CD4-positive, alpha-beta memory T cell (primary cell): Measurements from ENCODE around the gene ZNF646. TPM values are rescaled to one million over a fixed set of nuclear protein-coding genes. Genes with fewer than 3 reads are reported as not detected.

Source experiments
- CTCF ChIA-PET: fragments of 350-600 bp; sonication (Branson Sonifier 250); formaldehyde crosslinking; loops from one replicate; lab custom pipeline; 2021; ENCODE audit warnings: inconsistent platforms; ENCODE audit not compliant: partially characterized antibody; lab: Charles Lee
- POLR2A ChIA-PET: fragments of 350-600 bp; sonication (Branson Sonifier 250); formaldehyde crosslinking; loops from one replicate; lab custom pipeline; 2021; ENCODE audit not compliant: partially characterized antibody; lab: Charles Lee
- DNase-seq, 5 donors: peaks; one replicate each; pipeline versions ENCODE4 v3.0.0 to v3.0.0-alpha.2; 2020 to 2022; ENCODE audit warnings: mixed read lengths in 1 of 5
- H3K27ac ChIP-seq: one replicate; pipeline ENCODE4 v1.7.0; 2013; ENCODE audit warnings: low read depth, low read length
- H3K27me3 ChIP-seq: 2 replicates; pipeline ENCODE4 v1.7.0; 2013; ENCODE audit warnings: mild to moderate bottlenecking, low read length, moderate library complexity; ENCODE audit not compliant: insufficient read depth
- H3K36me3 ChIP-seq: 2 replicates; pipeline ENCODE4 v1.7.0; 2013; ENCODE audit warnings: mild to moderate bottlenecking, low read length, moderate library complexity; ENCODE audit not compliant: insufficient read depth
- H3K4me1 ChIP-seq: 2 replicates; pipeline ENCODE4 v1.7.0; 2013; ENCODE audit warnings: mild to moderate bottlenecking, low read length, moderate library complexity; ENCODE audit not compliant: insufficient read depth
- H3K4me3 ChIP-seq, 2 donors: one replicate each; pipeline ENCODE4 v1.7.0; 2013; ENCODE audit warnings: low read length in 2 of 2, mild to moderate bottlenecking in 1 of 2
- H3K9me3 ChIP-seq, 2 donors: one replicate each; pipeline ENCODE4 v1.7.0; 2013; ENCODE audit warnings: low read length in 2 of 2, control low read depth in 1 of 2; ENCODE audit not compliant: control insufficient read depth in 1 of 2
- H3K27ac Mint-ChIP-seq, 7 donors: one replicate each; pipeline ENCODE4 v1.8.0; 2020 to 2021; ENCODE audit warnings: mixed read lengths in 7 of 7, mild to moderate bottlenecking in 6 of 7, inconsistent platforms in 3 of 7, moderate library complexity in 3 of 7
- H3K27me3 Mint-ChIP-seq, 2 donors: one replicate each; pipeline ENCODE4 v1.8.0; 2020 to 2021; ENCODE audit warnings: mixed read lengths in 2 of 2
- H3K36me3 Mint-ChIP-seq, 2 donors: one replicate each; pipeline ENCODE4 v1.8.0; 2020 to 2021; ENCODE audit warnings: mixed read lengths in 2 of 2, inconsistent platforms in 1 of 2, mild to moderate bottlenecking in 1 of 2
- H3K4me1 Mint-ChIP-seq, 4 donors: one replicate each; pipeline ENCODE4 v1.8.0; 2020 to 2021; ENCODE audit warnings: mixed read lengths in 4 of 4, mild to moderate bottlenecking in 1 of 4
- H3K4me3 Mint-ChIP-seq, 8 donors: one replicate each; pipeline ENCODE4 v1.8.0; 2020 to 2021; ENCODE audit warnings: mixed read lengths in 8 of 8, mild to moderate bottlenecking in 7 of 8, moderate library complexity in 6 of 8, inconsistent platforms in 3 of 8
- H3K9me3 Mint-ChIP-seq, 8 donors: one replicate each; pipeline ENCODE4 v1.8.0; 2020 to 2021; ENCODE audit warnings: mixed read lengths in 8 of 8, mild to moderate bottlenecking in 5 of 8, inconsistent platforms in 3 of 8, moderate library complexity in 1 of 8
- intact Hi-C: fragments of 100-400 bp; cut with micrococcal nuclease; formaldehyde crosslinking; loops from one replicate; pipeline ENCODE4 v1.15.1; 2023
- polyA plus RNA-seq, 2 donors: library from polyadenylated mRNA; unstranded; fragments of 300-500 nt; fragmentation: Illumina TruSeq; gene quantifications; one replicate each; pipeline ENCODE4 v1.2.3, GENCODE V29; 2021
- total RNA-seq, 2 experiments: library from RNA; stranded (reverse); gene quantifications; one replicate each; pipeline ENCODE4 v1.2.3, GENCODE V29; 2021

Gene ZNF646
- total and polyA plus RNA-seq, 4 experiments from 2014 or later: 0.77 to 47.0 (median 27.9) TPM

- peak overlapping the region; percentile 83 to 97 for H3K4me3 ChIP-seq
- peaks cover 6 to 38% (median 22%) of the 10 kb centered on the region in 4 donors for H3K4me1 Mint-ChIP-seq
- H3K36me3 ChIP-seq: peaks cover 20% of the 10 kb centered on the region
- POLR2A ChIA-PET: interaction anchor here (0.9 to 6.9 kb wide), 11 partner anchors 8 to 426 kb away, joined by 3 to 74 read pairs (median 4); partner anchors contain the start of genes ARMC5, FUS, KAT8 and SETD1A
- CTCF ChIA-PET: no interaction called here
- H3K4me1 ChIP-seq: peaks cover 24% of the 10 kb centered on the region
- H3K27me3 Mint-ChIP-seq: no peaks in the 10 kb centered on the region
- peak overlapping the region; percentile 91 to 98 (median 95) for H3K4me3 Mint-ChIP-seq
- peak overlapping the region; percentile 93 to 98 (median 98) for H3K27ac Mint-ChIP-seq
- intact Hi-C loops: loop anchor here (1.0 to 5.0 kb wide), 11 partner anchors 37 to 833 kb away; partner anchors contain the start of genes ARMC5, FBXL19, KAT8 and SETD1A
- H3K9me3 ChIP-seq: no peaks in the 10 kb centered on the region
- DNase-seq: peak; percentile 82 to 87 (median 85)
- H3K27ac ChIP-seq: peak overlapping the region; percentile 86
- no peaks in the 10 kb centered on the region for H3K27me3 ChIP-seq
- peaks cover 15 to 35% of the 10 kb centered on the region in 2 donors for H3K36me3 Mint-ChIP-seq
- peaks cover 0 to 6% (median 0%) of the 10 kb centered on the region in 8 donors for H3K9me3 Mint-ChIP-seq
Measured at GRCh38 chr16:31033709-31034492, 40.3 kb upstream of the ZNF646 start.

- H3K9me3 ChIP-seq: no peaks in the 10 kb centered on the region
- Mint-ChIP-seq H3K4me1 (peaks cover 6 to 35% (median 21%) of the 10 kb centered on the region in 4 donors), H3K27ac (peak overlapping the region in 3 of 7 donors; percentile 7 to 69 (median 67)), H3K4me3 (peak overlapping the region in 1 of 8 donors; percentile 15), H3K27me3 (no peaks in the 10 kb centered on the region), H3K9me3 (peaks cover 0 to 6% (median 0%) of the 10 kb centered on the region in 8 donors), H3K36me3 (peaks cover 22 to 47% of the 10 kb centered on the region in 2 donors)
- H3K4me1 ChIP-seq: peaks cover 24% of the 10 kb centered on the region
- intact Hi-C loops: no loop called here
- peaks cover 31% of the 10 kb centered on the region for H3K36me3 ChIP-seq
- ChIA-PET CTCF (no interaction called here), POLR2A (interaction anchor here (0.6 to 6.9 kb wide), 2 partner anchors 30 to 36 kb away, joined by 3 to 74 read pairs; partner anchors contain the start of genes ZNF646 and ZNF668)
- no peak overlapping the region for H3K4me3 ChIP-seq
- no peaks in the 10 kb centered on the region for H3K27me3 ChIP-seq
- H3K27ac ChIP-seq: no peak overlapping the region
- no peak for DNase-seq
Measured at GRCh38 chr16:31036691-31037090, 37.5 kb upstream of the ZNF646 start.

GRCh38 chr16:31038993-31039392, 35.2 kb upstream of the ZNF646 start:
- DNase-seq: no peak
- Histone ChIP-seq H3K27me3 (no peaks in the 10 kb centered on the region), H3K9me3 (no peaks in the 10 kb centered on the region), H3K4me3 (no peak overlapping the region), H3K36me3 (peaks cover 37% of the 10 kb centered on the region), H3K4me1 (peaks cover 12% of the 10 kb centered on the region), H3K27ac (no peak overlapping the region)
- POLR2A ChIA-PET: no interaction called here
- Mint-ChIP-seq H3K27me3 (no peaks in the 10 kb centered on the region), H3K36me3 (peaks cover 28 to 37% of the 10 kb centered on the region in 2 donors), H3K4me3 (no peak overlapping the region), H3K9me3 (peaks cover 0 to 3% (median 0%) of the 10 kb centered on the region in 8 donors), H3K4me1 (peaks cover 2 to 19% (median 10%) of the 10 kb centered on the region in 4 donors), H3K27ac (peak overlapping the region in 1 of 7 donors; percentile 65)
- intact Hi-C loops: no loop called here
- CTCF ChIA-PET: no interaction called here

GRCh38 chr16:31042866-31043265, 31.4 kb upstream of the ZNF646 start:
- ChIA-PET CTCF (no interaction called here), POLR2A (interaction anchor here (1.2 kb wide), 1 partner anchor 9 kb away, joined by 4 read pairs; the partner anchor contains the start of gene STX4)
- intact Hi-C loops: no loop called here
- peak overlapping the region in 1 of 8 donors; percentile 20 for H3K4me3 Mint-ChIP-seq
- peaks cover 0 to 3% (median 0%) of the 10 kb centered on the region in 8 donors for H3K9me3 Mint-ChIP-seq
- peaks cover 0 to 2% (median under 1%) of the 10 kb centered on the region in 4 donors for H3K4me1 Mint-ChIP-seq
- no peaks in the 10 kb centered on the region for H3K27me3 ChIP-seq
- peaks cover 19 to 20% of the 10 kb centered on the region in 2 donors for H3K36me3 Mint-ChIP-seq
- peaks cover 26% of the 10 kb centered on the region for H3K36me3 ChIP-seq
- H3K4me3 ChIP-seq: no peak overlapping the region
- H3K27ac Mint-ChIP-seq: peak overlapping the region in 1 of 7 donors; percentile 51
- DNase-seq: no peak
- H3K4me1 ChIP-seq: no peaks in the 10 kb centered on the region
- H3K9me3 ChIP-seq: no peaks in the 10 kb centered on the region
- no peaks in the 10 kb centered on the region for H3K27me3 Mint-ChIP-seq
- H3K27ac ChIP-seq: no peak overlapping the region

GRCh38 chr16:31043352-31043751, 30.9 kb upstream of the ZNF646 start:
- DNase-seq: no peak
- H3K36me3 ChIP-seq: peaks cover 21% of the 10 kb centered on the region

GRCh38 chr16:31043898-31044481, 30.2 kb upstream of the ZNF646 start:
- CTCF ChIA-PET: no interaction called here
- H3K36me3 ChIP-seq: peaks cover 16% of the 10 kb centered on the region
- DNase-seq: no peak
- no peaks in the 10 kb centered on the region for H3K4me1 ChIP-seq
- intact Hi-C loops: no loop called here
- POLR2A ChIA-PET: no interaction called here
- no peaks in the 10 kb centered on the region for H3K9me3 ChIP-seq
- Mint-ChIP-seq H3K27ac (no peak overlapping the region), H3K9me3 (peaks cover 0 to 3% (median 0%) of the 10 kb centered on the region in 8 donors), H3K4me3 (no peak overlapping the region), H3K27me3 (no peaks in the 10 kb centered on the region), H3K4me1 (peaks cover 0 to 2% (median under 1%) of the 10 kb centered on the region in 4 donors), H3K36me3 (peaks cover 12 to 13% of the 10 kb centered on the region in 2 donors)
- H3K27me3 ChIP-seq: no peaks in the 10 kb centered on the region
- no peak overlapping the region for H3K4me3 ChIP-seq
- H3K27ac ChIP-seq: no peak overlapping the region

More at GRCh38 chr16:31043352-31043751, 30.9 kb upstream of the ZNF646 start:
- Histone ChIP-seq H3K27me3 (no peaks in the 10 kb centered on the region), H3K4me1 (no peaks in the 10 kb centered on the region), H3K9me3 (no peaks in the 10 kb centered on the region), H3K27ac (no peak overlapping the region), H3K4me3 (no peak overlapping the region)
- H3K27me3 Mint-ChIP-seq: no peaks in the 10 kb centered on the region
- peaks cover 0 to 3% (median 0%) of the 10 kb centered on the region in 8 donors for H3K9me3 Mint-ChIP-seq
- no peak overlapping the region for H3K27ac Mint-ChIP-seq
- H3K4me3 Mint-ChIP-seq: no peak overlapping the region
- ChIA-PET CTCF (no interaction called here), POLR2A (no interaction called here)
- intact Hi-C loops: no loop called here
- peaks cover 19 to 20% of the 10 kb centered on the region in 2 donors for H3K36me3 Mint-ChIP-seq
- peaks cover 0 to 2% (median under 1%) of the 10 kb centered on the region in 4 donors for H3K4me1 Mint-ChIP-seq
